GM15510 (cell line): ENCODE data around the gene TNFRSF21.

ENCODE experiments used
- POLR2A ChIP-seq: IDR thresholded peaks from 3 replicates; pipeline ENCODE4 v1.6.1; 2011; ENCODE audit warnings: borderline replicate concordance; ENCODE audit not compliant: insufficient read length; ENCODE audit errors: extremely low read depth

Gene TNFRSF21

GRCh38 chr6:47335466-47335865 is 25.8 kb upstream of the TNFRSF21 start:
- TF ChIP-seq POLR2A, result no peak

DNA sequence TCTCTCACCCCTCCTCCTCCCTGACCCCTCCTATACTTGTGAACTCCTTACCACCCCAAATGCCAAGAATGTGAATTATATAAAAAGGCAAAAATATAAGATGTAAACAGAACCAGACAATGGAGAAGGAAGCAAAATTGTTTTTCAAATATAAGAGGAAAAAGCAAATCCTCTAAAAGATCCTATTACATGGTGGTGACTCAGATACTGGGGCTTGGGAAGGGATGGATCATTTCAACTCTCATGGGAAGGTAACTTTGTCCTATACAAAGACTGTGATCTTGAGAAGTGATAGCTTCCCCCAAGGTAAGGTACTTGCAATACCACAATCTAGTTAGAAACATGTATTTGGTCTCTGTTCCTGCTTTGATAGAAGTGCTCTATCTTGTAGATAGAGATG is 24.6 kb upstream of the TNFRSF21 start:
- TF ChIP-seq POLR2A, result no peak

GRCh38 chr6:47323887-47324286 is 14.2 kb upstream of the TNFRSF21 start:
- no peak for TF ChIP-seq POLR2A

DNA sequence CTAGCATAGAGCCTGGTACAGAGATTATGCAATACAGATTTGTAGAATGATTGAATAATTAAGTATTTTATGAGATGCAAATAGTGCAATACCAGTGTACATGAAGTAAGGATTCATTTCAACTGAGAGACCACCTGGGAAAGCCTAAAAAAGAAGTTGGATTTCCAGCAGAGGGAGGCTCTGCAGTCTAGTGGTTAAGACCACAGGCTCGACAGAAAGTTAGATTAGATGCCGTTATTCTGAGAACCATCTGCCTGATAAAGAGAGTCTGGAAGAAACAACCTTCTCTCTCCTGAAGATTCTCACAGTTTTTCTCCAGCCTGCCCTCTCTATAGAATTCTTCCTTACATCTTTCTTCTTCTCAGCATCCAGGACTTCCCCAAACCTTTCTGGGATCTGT is 13.6 kb upstream of the TNFRSF21 start:
- TF ChIP-seq POLR2A, result no peak

DNA sequence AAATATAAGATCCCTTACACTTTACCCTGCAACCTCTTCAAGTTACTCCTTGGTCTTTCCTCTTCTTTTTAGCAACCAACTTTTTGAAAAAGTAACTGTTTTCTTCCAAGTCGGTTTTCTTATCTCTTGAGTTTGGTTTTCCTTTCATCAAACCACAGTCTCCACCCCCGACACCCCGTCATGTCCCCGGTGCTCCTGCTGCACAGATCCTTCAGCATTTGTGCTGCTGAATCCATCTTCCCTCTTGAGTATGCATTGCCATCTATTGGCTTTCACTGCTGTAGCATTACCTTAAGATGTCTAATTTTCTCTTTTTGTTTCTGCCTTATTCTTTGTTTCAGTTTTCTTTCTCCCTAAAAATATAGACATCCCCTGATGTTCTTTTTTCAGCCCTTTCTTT is 11.9 kb upstream of the TNFRSF21 start:
- TF ChIP-seq POLR2A, result no peak

DNA sequence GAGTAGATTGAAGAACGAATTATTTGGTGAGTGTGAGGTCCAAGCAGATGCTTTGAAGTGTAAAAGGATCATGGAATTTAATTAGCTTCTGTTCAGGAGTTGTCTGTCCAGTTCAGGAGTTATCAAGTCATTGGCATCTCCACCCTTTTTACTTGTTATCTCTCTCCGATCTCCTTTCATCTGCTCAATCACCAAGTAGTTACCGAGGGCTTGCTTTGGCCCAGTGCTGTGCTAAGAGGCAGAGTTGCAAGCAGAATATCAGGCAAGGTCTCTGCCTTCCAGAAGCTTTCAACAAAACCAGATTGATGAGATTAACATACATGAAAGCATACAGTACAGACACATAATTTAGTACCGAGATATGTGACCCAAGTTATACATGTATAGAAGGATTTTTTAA is 10.2 kb upstream of the TNFRSF21 start:
- TF ChIP-seq POLR2A, result no peak

GRCh38 chr6:47319382-47319781 is 9.7 kb upstream of the TNFRSF21 start:
- no peak for TF ChIP-seq POLR2A

- no peak for TF ChIP-seq POLR2A
Measured at GRCh38 chr6:47318236-47318989, 8.7 kb upstream of the TNFRSF21 start.

GRCh38 chr6:47310131-47310480 is 401 bp upstream of the TNFRSF21 start:
- no peak for TF ChIP-seq POLR2A

DNA sequence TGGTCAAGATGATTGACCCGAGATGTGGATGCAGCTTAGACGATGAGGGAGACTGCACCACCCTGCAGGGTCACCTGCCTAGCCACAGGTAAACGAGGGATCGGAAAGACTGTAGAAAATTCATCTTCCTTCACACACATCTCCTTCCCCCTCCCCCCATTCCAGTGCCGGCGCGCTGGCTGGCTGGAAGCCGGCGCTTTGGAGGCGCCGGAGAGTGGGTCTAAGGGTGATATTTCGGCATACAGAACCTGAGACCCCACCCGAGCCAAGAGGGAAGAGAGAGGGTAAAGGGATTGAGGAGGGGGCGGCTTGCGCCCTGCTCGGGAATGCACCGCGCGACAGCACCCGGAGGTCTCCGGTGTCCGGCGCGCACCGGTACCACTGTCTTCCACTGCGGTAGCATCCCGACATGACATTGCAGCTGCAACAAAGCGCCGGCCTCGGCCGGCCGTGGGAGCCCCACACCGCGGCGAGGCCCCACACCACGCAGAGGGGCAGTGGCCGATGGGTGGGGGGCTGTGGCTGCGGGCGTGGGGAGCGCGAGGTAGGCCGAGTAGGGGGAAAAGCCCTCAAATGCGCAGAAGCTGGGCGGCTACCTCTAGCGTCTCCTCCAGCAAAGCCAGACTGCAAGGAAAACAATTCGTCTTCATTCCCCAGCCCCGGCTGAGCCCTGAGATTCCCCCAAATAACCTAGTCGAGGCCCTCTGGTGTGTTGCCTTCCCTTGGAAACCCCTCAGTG is 984 bp downstream of the TNFRSF21 start:
- TF ChIP-seq POLR2A, result no peak

DNA sequence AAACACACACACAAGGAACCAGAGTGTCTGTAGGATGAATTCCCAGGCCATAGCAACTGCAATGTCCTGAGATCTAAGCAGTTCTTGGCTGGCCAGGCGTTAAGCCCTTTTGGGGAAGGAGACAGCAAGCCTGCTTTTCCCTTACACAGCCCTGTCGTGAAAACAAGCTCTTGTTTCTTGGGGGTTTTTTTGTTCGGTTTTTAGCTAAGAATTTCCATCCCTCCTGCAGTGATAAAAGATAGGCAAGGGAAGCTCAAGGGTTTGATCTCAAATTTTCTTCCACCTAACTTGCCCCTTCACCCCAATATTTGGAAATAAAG is 1.5 kb downstream of the TNFRSF21 start:
- TF ChIP-seq POLR2A, result no peak

GRCh38 chr6:47307362-47308197 is 2.1 kb downstream of the TNFRSF21 start:
- TF ChIP-seq POLR2A, result no peak

- TF ChIP-seq POLR2A, result no peak
Measured at GRCh38 chr6:47306887-47307286, 2.8 kb downstream of the TNFRSF21 start.

GRCh38 chr6:47303861-47304260 is 5.8 kb downstream of the TNFRSF21 start:
- no peak for TF ChIP-seq POLR2A

DNA sequence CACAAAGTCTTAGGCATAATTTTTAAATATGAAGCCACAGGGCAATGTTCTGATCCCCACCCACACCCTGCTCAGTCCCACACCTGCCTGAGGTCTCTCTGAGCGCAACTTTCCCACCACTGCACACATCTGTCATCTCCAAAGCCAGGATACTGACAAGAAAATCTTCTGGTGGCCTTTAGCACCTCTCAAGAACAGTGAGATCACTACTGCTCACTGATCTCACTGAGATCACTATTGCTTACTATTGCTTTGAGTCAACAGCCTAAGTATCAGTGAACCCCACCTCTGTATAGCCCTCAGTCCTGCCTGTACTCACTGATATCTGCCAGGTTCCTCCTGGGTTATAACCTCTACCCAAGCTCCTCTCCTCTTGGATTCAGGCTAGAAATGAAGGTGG is 6.4 kb downstream of the TNFRSF21 start:
- TF ChIP-seq POLR2A, result no peak
